Hepatocyte (in vitro differentiated cells): ENCODE measurements around the gene TMEM40.

Experiments
- CTCF ChIP-seq: fragments of 200-600 bp; sonication (generic); IDR thresholded peaks from 2 replicates; pipeline ENCODE4 v1.5.1; 2016; ENCODE audit warnings: antibody characterized with exemption, mild to moderate bottlenecking; ENCODE audit not compliant: poor library complexity
- EZH2 ChIP-seq: fragments of 200-600 bp; sonication (generic); IDR thresholded peaks from 2 replicates; pipeline ENCODE4 v1.6.1; 2016; ENCODE audit warnings: antibody characterized with exemption, mild to moderate bottlenecking, borderline replicate concordance
- EZH2phosphoT487 ChIP-seq: fragments of 200-600 bp; sonication (generic); IDR thresholded peaks from one replicate; pipeline ENCODE4 v1.6.1; 2018; ENCODE audit warnings: antibody characterized with exemption, mild to moderate bottlenecking, low read depth, moderate library complexity; ENCODE audit not compliant: unreplicated experiment, severe bottlenecking

GRCh38 chr3:12744326-12744725 is 14.7 kb downstream of the TMEM40 start:
- TF ChIP-seq CTCF (no peak), EZH2phosphoT487 (no peak), EZH2 (no peak)
